A673 (cell line): ENCODE data around the gene DNAH8.

Experiments used
- EZH2 ChIP-seq: fragments of 200-600 bp; sonication (generic); IDR thresholded peaks from 2 replicates; pipeline ENCODE4 v1.6.1; 2017; ENCODE audit warnings: borderline replicate concordance, low read depth, mild to moderate bottlenecking, mixed read lengths, antibody characterized with exemption, low read length; ENCODE audit not compliant: poor library complexity, severe bottlenecking
- TF ChIP-seq, protein P1 (sequence below): fragments of 300-800, 200-600 bp; sonication (generic); conservative IDR thresholded peaks from 2 replicates; pipeline ENCODE4 v1.5.1; 2017; ENCODE audit warnings: low read depth, mild to moderate bottlenecking, antibody characterized with exemption, low read length, moderate library complexity, mixed read lengths

DNA sequence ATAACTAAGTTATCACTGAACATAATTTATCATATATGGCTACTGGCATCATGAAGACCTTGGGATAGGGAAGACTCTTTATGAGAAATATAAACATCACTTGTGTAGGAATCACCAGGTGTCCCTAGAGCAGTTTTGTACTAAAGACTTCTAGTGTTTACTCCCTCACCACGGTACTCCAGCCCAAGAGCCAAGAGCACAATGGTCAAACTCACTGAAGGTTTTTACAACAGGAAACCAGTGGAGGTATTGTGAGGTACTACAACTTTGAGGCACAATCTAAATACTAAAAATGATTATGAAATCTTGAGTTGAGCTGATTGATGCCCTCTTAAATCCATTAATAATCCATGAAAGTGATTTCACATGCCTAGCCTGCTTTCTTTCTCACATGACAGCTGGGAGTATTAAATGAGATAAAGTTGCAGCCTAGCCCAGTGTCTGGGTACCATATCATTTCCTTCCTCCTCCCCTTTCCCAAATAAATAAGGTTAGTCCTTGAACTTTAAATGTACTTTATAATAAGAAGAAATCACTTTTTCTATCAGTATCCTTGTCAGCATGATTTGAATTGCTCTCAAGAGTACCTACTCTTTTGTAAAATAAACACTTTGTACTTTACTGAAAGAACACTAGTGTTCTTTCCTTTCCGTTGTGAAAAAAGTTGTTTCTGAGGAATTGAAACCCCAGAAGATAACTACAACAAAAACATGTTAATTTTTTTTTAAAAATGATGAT, 38.7 kb upstream of the DNAH8 start:
- TF ChIP-seq EZH2 = no peak
- TF ChIP-seq, protein P1, sequence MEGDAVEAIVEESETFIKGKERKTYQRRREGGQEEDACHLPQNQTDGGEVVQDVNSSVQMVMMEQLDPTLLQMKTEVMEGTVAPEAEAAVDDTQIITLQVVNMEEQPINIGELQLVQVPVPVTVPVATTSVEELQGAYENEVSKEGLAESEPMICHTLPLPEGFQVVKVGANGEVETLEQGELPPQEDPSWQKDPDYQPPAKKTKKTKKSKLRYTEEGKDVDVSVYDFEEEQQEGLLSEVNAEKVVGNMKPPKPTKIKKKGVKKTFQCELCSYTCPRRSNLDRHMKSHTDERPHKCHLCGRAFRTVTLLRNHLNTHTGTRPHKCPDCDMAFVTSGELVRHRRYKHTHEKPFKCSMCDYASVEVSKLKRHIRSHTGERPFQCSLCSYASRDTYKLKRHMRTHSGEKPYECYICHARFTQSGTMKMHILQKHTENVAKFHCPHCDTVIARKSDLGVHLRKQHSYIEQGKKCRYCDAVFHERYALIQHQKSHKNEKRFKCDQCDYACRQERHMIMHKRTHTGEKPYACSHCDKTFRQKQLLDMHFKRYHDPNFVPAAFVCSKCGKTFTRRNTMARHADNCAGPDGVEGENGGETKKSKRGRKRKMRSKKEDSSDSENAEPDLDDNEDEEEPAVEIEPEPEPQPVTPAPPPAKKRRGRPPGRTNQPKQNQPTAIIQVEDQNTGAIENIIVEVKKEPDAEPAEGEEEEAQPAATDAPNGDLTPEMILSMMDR = no peak
